HCT116 (cell line): ENCODE results near the gene KRTAP13-4. TPM values are rescaled to one million over a fixed set of nuclear protein-coding genes. Genes with fewer than 3 reads are reported as not detected.

Experiments
- ATAC-seq: fragments of 200-7000 bp; cut with Tn5 transposase; 2 replicates; pipeline ENCODE4 v1.9.1; 2020; ENCODE audit warnings: mild to moderate bottlenecking, moderate library complexity
- BruUV-seq: library from RNA; stranded (reverse); fragments of 400-500 nt; replicated peaks from 2 replicates; lab custom pipeline; 2021; lab: Mats Ljungman, UMichigan
- CTCF ChIA-PET: fragments of 300-600 bp; sonication (Branson Sonifier 250); formaldehyde crosslinking; loops from one replicate; lab custom pipeline; 2021; ENCODE audit warnings: antibody characterized with exemption; lab: Charles Lee
- POLR2A ChIA-PET: fragments of 300-600, 350-600 bp; sonication (Branson Sonifier 250); formaldehyde crosslinking; loops from one replicate; lab custom pipeline; 2021; ENCODE audit warnings: antibody characterized with exemption; lab: Charles Lee
- RAD21 ChIA-PET, 2 experiments: fragments of 300-600 bp; sonication (Branson Sonifier 250); formaldehyde crosslinking; loops; one replicate each; lab custom pipeline; 2023; ENCODE audit warnings: low total read pairs in 2 of 2; ENCODE audit not compliant: uncharacterized antibody in 2 of 2, unreplicated experiment in 2 of 2, low non-redundant PET in 1 of 2; lab: Charles Lee
- DNase-seq: peaks from one replicate; pipeline ENCODE4 v3.0.0-alpha.2; 2010; ENCODE audit warnings: low read depth, low spot score
- H2AFZ ChIP-seq: fragments of 200-600 bp; shearing (Covaris generic), sonication (generic); 2 replicates; pipeline ENCODE4 v1.6.1; 2017; ENCODE audit warnings: low read depth, mixed run types, mixed read lengths, antibody characterized with exemption, low read length; ENCODE audit not compliant: poor library complexity, severe bottlenecking
- H3K27ac ChIP-seq: 2 replicates; pipeline ENCODE4 v1.5.1; 2012; ENCODE audit warnings: low read depth, low read length
- H3K27me3 ChIP-seq: fragments of 200-600 bp; sonication (generic); 2 replicates; pipeline ENCODE4 v1.6.1; 2016; ENCODE audit warnings: mixed run types, low read length, mixed read lengths; ENCODE audit not compliant: insufficient read depth
- H3K36me3 ChIP-seq, 2 experiments: fragments of 200-500 bp in 1 of 2; fragments of 200-600 bp in 1 of 2; sonication (Bioruptor generic) in 1 of 2; sonication (generic) in 1 of 2; 2 replicates each; pipeline versions ENCODE4 v1.5.1 to v1.6.1; 2014 to 2016; ENCODE audit warnings: low read length in 2 of 2, inconsistent platforms in 1 of 2, mixed read lengths in 1 of 2, mixed run types in 1 of 2; ENCODE audit not compliant: insufficient read depth in 2 of 2, control insufficient read depth in 1 of 2
- H3K4me1 ChIP-seq, 2 experiments: fragments of 200-600 bp in 1 of 2; sonication (generic) in 1 of 2; 2 replicates each; pipeline versions ENCODE4 v1.5.1 to v1.6.1; 2012 to 2017; ENCODE audit warnings: low read length in 2 of 2, inconsistent platforms in 1 of 2, mild to moderate bottlenecking in 1 of 2, mixed read lengths in 1 of 2, mixed run types in 1 of 2, moderate library complexity in 1 of 2; ENCODE audit not compliant: insufficient read depth in 2 of 2, control insufficient read depth in 1 of 2
- H3K4me2 ChIP-seq: fragments of 200-600 bp; sonication (generic); 2 replicates; pipeline ENCODE4 v1.6.1; 2017; ENCODE audit warnings: mixed run types, low read length, mixed read lengths
- H3K4me3 ChIP-seq, 2 experiments: fragments of 200-600 bp in 1 of 2; sonication (generic) in 1 of 2; replicated peaks in 1 of 2; 2 replicates each; pipeline ENCODE4 v1.5.1; 2011 to 2016; ENCODE audit warnings: low read length in 2 of 2, control low read depth in 1 of 2, low read depth in 1 of 2, mild to moderate bottlenecking in 1 of 2, mixed read lengths in 1 of 2, mixed run types in 1 of 2
- H3K79me2 ChIP-seq: fragments of 200-600 bp; sonication (generic); 2 replicates; pipeline ENCODE4 v1.6.1; 2017; ENCODE audit warnings: mild to moderate bottlenecking, mixed run types, low read length, moderate library complexity, mixed read lengths; ENCODE audit not compliant: insufficient read depth
- H3K9ac ChIP-seq: fragments of 200-600 bp; sonication (generic); 2 replicates; pipeline ENCODE4 v1.6.1; 2016; ENCODE audit warnings: low read length, mixed read lengths
- H3K9me2 ChIP-seq: fragments of 200-600 bp; sonication (generic), shearing (Covaris generic); 2 replicates; pipeline ENCODE4 v1.6.1; 2017; ENCODE audit warnings: mixed run types, mild to moderate bottlenecking, moderate library complexity; ENCODE audit not compliant: insufficient read depth
- H3K9me3 ChIP-seq, 2 experiments: fragments of 200-500 bp in 1 of 2; fragments of 200-600 bp in 1 of 2; sonication (Bioruptor generic) in 1 of 2; sonication (generic) in 1 of 2; 2 replicates each; pipeline ENCODE4 v1.6.1; 2014 to 2017; ENCODE audit warnings: low read length in 2 of 2, mixed read lengths in 2 of 2, inconsistent platforms in 1 of 2, low read depth in 1 of 2, mild to moderate bottlenecking in 1 of 2, mixed run types in 1 of 2, moderate library complexity in 1 of 2; ENCODE audit not compliant: control insufficient read depth in 1 of 2, insufficient read depth in 1 of 2
- H4K20me1 ChIP-seq: fragments of 200-600 bp; sonication (generic), shearing (Covaris generic); 2 replicates; pipeline ENCODE4 v1.6.1; 2017; ENCODE audit warnings: mixed run types, mild to moderate bottlenecking, moderate library complexity; ENCODE audit not compliant: insufficient read depth
- ATF3 ChIP-seq: IDR thresholded peaks from 2 replicates; pipeline ENCODE4 v1.6.1; 2012
- CEBPB ChIP-seq: IDR thresholded peaks from 2 replicates; pipeline ENCODE4 v1.6.1; 2012; ENCODE audit warnings: low read depth
- CTCF ChIP-seq, 3 experiments: fragments of 200-600 bp in 1 of 3; sonication (generic) in 1 of 3; IDR thresholded peaks in 2 of 3; conservative IDR thresholded peaks in 1 of 3; 2 replicates each; pipeline ENCODE4 v1.5.1; 2012 to 2017; ENCODE audit warnings: low read depth in 2 of 3, low read length in 2 of 3, antibody characterized with exemption in 1 of 3, borderline replicate concordance in 1 of 3, control low read depth in 1 of 3, mild to moderate bottlenecking in 1 of 3, mixed read lengths in 1 of 3, mixed run types in 1 of 3, moderate library complexity in 1 of 3; ENCODE audit not compliant: insufficient read depth in 1 of 3
- EZH2 ChIP-seq: fragments of 200-600 bp; sonication (generic); IDR thresholded peaks from 2 replicates; pipeline ENCODE4 v1.6.1; 2017; ENCODE audit warnings: antibody characterized with exemption, mixed run types
- EZH2phosphoT487 ChIP-seq: fragments of 200-600 bp; IDR thresholded peaks from 2 replicates; pipeline ENCODE4 v1.6.1; 2018; ENCODE audit warnings: antibody characterized with exemption, borderline replicate concordance
- FOSL1 ChIP-seq: IDR thresholded peaks from 2 replicates; pipeline ENCODE4 v1.6.1; 2012; ENCODE audit warnings: low read depth
- MAX ChIP-seq: IDR thresholded peaks from 2 replicates; pipeline ENCODE4 v1.6.1; 2012
- POLR2AphosphoS5 ChIP-seq: IDR thresholded peaks from 2 replicates; pipeline ENCODE4 v1.6.1; 2011; ENCODE audit warnings: mild to moderate bottlenecking, low read depth, low read length, moderate library complexity
- RAD21 ChIP-seq: IDR thresholded peaks from 2 replicates; pipeline ENCODE4 v1.6.1; 2012; ENCODE audit warnings: low read depth, mild to moderate bottlenecking
- SIN3A ChIP-seq: IDR thresholded peaks from 2 replicates; pipeline ENCODE4 v1.6.1; 2012; ENCODE audit warnings: low read depth
- SP1 ChIP-seq: IDR thresholded peaks from 2 replicates; pipeline ENCODE4 v1.6.1; 2012; ENCODE audit warnings: low read depth
- SRF ChIP-seq: IDR thresholded peaks from 2 replicates; pipeline ENCODE4 v1.6.1; 2012; ENCODE audit warnings: low read depth
- TCF7L2 ChIP-seq: IDR thresholded peaks from 2 replicates; pipeline ENCODE4 v1.7.0; 2011; ENCODE audit warnings: borderline replicate concordance, inconsistent platforms; ENCODE audit not compliant: insufficient read depth, insufficient read length; ENCODE audit errors: extremely low read depth
- ZNF274 ChIP-seq: fragments of 200-500 bp; sonication (Bioruptor generic); IDR thresholded peaks from 2 replicates; pipeline ENCODE4 v1.6.1; 2014; ENCODE audit warnings: mild to moderate bottlenecking, low read depth, low read length, inconsistent platforms
- intact Hi-C: fragments of 100-400 bp; cut with micrococcal nuclease; formaldehyde crosslinking; loops from 2 replicates; pipeline ENCODE4 v1.10.0; 2022
- total RNA-seq: library from RNA; stranded (reverse); gene quantifications from one replicate; pipeline ENCODE4 v1.2.1, GENCODE V29; 2021; ENCODE audit not compliant: unreplicated experiment

KRTAP13-4 gene
- total RNA-seq, 1 experiment from 2014 or later = not detected

- no peak overlapping the region for H2AFZ ChIP-seq
- no TSS peak for BruUV-seq
- H3K9ac ChIP-seq = no peak overlapping the region
- DNase-seq (no peak), ATAC-seq (no peak)
- H3K9me3 ChIP-seq = peaks cover 14 to 21% of the 10 kb centered on the region in 2 experiments; a peak in 3 of 4 replicates
- ChIA-PET RAD21 (no interaction called here), CTCF (no interaction called here), POLR2A (no interaction called here)
- no peaks in the 10 kb centered on the region for H3K27me3 ChIP-seq
- no peak overlapping the region for H3K4me3 ChIP-seq
- H3K27ac ChIP-seq = no peak overlapping the region
- H3K4me1 ChIP-seq = no peaks in the 10 kb centered on the region
- intact Hi-C loops = no loop called here
- H3K9me2 ChIP-seq = no peaks in the 10 kb centered on the region
- no peaks in the 10 kb centered on the region for H3K36me3 ChIP-seq
- no peaks in the 10 kb centered on the region for H4K20me1 ChIP-seq
- TF ChIP-seq TCF7L2 (no peak), FOSL1 (no peak), SP1 (no peak), CTCF (IDR thresholded peaks at IDR 0.05 in 2 of 3, conservative IDR thresholded peaks at IDR 0.05 in 1 of 3; ENCODE audit: borderline replicate concordance in 1 of 3, insufficient read depth in 1 of 3, low read depth in 2 of 3, low read length in 2 of 3) (no peak), EZH2 (no peak), POLR2AphosphoS5 (no peak), SIN3A (no peak), SRF (no peak), RAD21 (no peak)
- no peaks in the 10 kb centered on the region for H3K79me2 ChIP-seq
- no peak overlapping the region for H3K4me2 ChIP-seq
Measured at GRCh38 chr21:30448514-30448913, 18.5 kb downstream of the KRTAP13-4 start.

GRCh38 chr21:30463713-30464112 lies 33.7 kb downstream of the KRTAP13-4 start:
- H2AFZ ChIP-seq = no peak overlapping the region
- no peaks in the 10 kb centered on the region for H3K36me3 ChIP-seq
- ChIA-PET RAD21 (no interaction called here), CTCF (no interaction called here), POLR2A (no interaction called here)
- no peaks in the 10 kb centered on the region for H4K20me1 ChIP-seq
- no peak overlapping the region for H3K9ac ChIP-seq
- intact Hi-C loops = no loop called here
- H3K4me2 ChIP-seq = no peak overlapping the region
- DNase-seq = no peak
- H3K79me2 ChIP-seq = no peaks in the 10 kb centered on the region
- H3K9me3 ChIP-seq = peaks cover 13 to 18% of the 10 kb centered on the region in 2 experiments; a peak in 3 of 4 replicates
- H3K4me1 ChIP-seq = no peaks in the 10 kb centered on the region
- no TSS peak for BruUV-seq
- no peaks in the 10 kb centered on the region for H3K27me3 ChIP-seq
- no peak for ATAC-seq
- TF ChIP-seq CEBPB (no peak), FOSL1 (no peak), CTCF (IDR thresholded peaks at IDR 0.05 in 2 of 3, conservative IDR thresholded peaks at IDR 0.05 in 1 of 3; ENCODE audit: borderline replicate concordance in 1 of 3, insufficient read depth in 1 of 3, low read depth in 2 of 3, low read length in 2 of 3) (peak in 2 of 3 experiments; percentile 42 to 45; a peak in 4 of 6 replicates), ZNF274 (no peak), SRF (no peak), MAX (no peak), ATF3 (no peak), EZH2phosphoT487 (no peak)
- no peaks in the 10 kb centered on the region for H3K9me2 ChIP-seq
- H3K4me3 ChIP-seq = no peak overlapping the region
- no peak overlapping the region for H3K27ac ChIP-seq
